Esophagus mucosa (tissue), 1 donor: Measurements from ENCODE around the gene SLC9A1. TPM values are rescaled to one million over a fixed set of nuclear protein-coding genes. Genes with fewer than 3 reads are reported as not detected.
"Not testable (repeated sequence)": the region's sequence is repeated elsewhere in the genome, so short reads cannot be mapped to it uniquely, and the experiment has no call there.

Experiments used
- ATAC-seq: fragments of 200-7000 bp; cut with Tn5 transposase; one replicate; pipeline ENCODE4 v1.9.1; 2020
- total RNA-seq: library from RNA; stranded (reverse); gene quantifications from one replicate; pipeline ENCODE4 v1.2.4, GENCODE V29; 2023
- donor health status: DM: yes; HTN: yes; CAD: no.

The SLC9A1 gene
- total RNA-seq, 1 donor from 2014 or later: 27.3 TPM

DNA sequence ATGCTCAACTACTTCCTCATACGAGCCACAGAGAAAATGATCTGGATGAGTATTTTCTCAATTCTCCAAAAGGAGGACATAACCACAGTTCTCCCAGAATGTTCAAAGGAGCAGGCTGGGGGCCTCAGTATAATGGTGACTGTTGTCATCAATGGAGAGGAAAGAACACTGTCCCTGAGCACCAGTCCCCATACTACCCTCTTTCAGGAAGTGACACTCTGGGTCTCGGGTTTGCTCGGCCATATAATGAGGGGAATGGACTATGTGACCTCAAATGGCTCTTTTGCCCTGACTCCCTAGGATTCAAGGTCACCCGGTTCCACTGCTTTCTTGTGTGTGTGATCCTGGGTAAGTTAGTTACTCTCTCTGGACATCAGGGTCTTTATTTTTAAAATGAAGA lies 22.8 kb downstream of the SLC9A1 start:
- no peak for ATAC-seq

DNA sequence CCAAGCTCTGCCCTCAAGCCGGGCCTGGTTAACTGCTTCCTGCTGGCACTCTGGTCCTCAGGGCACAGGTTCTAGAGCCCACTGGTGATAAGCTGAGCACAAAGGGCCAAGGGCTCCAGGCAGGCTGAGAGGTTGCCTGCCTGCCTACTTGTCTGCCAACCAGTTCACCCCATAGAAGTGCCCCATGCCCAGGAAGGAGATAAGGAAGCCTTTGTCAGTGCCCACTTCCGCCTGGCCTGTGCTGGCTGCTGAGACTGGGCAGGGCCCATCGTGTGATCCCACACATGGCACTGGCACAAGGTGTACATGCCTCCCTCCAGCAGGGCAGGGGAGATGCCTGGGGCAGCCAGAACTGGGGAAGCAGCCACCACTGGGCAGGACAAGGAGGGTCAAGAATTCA lies 24.1 kb downstream of the SLC9A1 start:
- ATAC-seq: peak; percentile 16

DNA sequence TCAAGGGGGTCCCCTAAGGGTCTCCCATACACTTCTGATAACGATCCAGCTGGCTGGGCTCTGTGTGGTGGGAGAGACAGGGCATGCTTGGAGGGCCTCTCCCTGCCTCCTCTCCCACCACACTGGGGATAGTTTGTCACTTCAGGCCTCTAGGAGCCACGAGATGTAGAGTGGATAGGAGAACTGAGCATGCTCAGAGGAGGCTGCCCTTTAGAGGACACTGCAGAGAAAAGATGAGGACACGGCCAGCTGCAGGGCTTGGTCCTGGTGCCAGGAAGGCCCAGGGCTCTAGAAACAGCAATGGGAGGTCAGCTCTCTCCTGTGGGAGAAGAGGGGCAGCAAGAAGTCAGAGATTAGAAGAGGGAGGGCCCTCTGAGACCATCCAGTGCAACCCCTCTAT lies 25.7 kb downstream of the SLC9A1 start:
- ATAC-seq: no peak

DNA sequence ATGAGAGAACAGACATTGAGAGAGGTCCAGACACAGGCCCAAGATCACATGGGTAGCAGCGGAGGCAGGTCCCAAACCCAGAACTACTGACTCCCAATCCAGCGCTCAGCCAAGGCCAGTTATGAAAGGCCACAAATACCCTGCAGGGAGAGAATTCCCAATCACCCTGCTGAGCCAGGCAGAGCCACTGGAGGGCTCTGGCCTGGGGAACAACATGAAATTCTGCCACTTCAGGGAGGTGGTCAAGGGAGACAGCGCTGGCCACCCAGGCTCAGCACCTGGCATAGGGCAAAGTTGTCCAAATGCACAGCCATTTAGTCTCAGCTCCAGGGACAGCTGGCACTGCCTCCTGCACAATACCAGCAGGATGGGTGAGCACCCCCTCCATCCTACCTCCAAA lies 27.5 kb downstream of the SLC9A1 start:
- ATAC-seq: no peak

DNA sequence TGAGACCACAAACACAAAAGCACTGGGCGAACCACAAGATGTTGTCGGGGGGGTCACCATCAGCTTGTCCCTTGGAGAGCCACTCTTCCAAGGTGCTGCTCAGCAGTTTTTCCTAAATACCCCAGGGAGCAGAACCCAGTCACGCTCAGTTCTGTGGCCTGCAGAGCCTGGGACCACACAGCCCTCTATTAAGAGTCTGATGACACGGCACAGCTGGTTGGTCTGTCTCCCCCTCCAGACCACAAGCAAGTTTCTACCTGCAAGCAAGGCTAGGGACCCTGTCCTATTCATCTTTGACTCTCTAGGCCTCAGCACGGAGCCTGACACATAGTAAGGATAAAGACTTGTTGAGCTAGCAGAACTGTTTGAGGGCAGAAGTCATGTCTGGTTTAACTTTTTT lies 28.5 kb downstream of the SLC9A1 start:
- no peak for ATAC-seq

DNA sequence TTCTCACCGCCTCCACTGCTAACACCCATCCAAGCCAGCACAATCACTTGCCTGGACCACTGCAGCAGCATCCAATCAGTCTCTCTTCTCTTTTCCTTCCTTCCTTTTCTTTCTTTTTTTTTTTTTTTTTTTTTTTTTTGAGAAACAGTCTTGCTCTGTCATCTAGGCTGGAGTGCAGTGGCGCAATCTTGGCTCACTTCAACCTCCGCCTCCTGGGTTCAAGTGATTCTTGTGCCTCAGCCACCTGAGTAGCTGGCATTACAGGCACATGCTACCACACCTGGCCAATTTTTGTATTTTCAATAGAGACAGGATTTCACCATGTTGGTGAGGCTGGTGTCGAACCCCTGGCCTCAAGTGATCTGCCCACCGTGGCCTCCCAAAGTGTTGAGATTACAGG lies 29.8 kb downstream of the SLC9A1 start:
- ATAC-seq: not testable (repeated sequence)

DNA sequence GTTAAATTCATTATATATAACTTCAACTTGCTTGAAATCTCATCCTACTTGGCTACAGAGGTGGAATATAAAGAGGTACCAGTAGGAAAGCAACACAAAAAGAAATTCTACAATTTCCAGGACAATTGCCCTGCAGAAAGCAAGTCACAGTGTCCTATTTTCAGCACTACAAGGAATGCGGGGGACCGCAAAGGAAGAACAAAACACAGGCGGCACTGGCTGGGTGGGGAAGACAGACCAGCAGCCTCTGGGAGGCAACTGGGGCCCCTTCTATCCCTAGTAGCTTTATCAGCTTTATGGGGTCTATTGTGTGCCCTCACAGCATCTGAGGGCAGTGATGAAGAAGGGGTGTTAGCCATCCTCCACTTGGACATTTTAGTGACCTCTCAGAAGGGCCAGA lies 30.5 kb downstream of the SLC9A1 start:
- ATAC-seq: no peak

DNA sequence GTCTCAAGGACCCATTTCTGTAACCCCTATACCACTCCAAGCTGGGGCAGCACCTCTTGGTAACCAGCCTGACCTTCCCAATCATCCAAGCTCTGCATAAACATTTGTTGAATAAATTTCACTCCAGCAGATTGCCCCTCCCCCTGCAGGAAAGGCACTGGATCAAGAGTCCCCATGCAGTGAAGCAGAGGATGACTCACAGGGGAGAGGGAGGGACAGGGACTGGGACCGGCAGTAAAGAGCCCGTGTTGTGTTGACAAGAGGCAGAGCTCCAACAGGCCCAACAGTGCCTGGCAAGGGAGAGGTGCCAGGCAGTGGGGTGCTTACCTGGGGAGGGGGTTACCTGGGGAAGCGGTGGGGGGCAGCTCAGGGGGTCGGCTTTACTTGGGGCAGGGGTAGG lies 32.3 kb downstream of the SLC9A1 start:
- ATAC-seq: peak; percentile 89

DNA sequence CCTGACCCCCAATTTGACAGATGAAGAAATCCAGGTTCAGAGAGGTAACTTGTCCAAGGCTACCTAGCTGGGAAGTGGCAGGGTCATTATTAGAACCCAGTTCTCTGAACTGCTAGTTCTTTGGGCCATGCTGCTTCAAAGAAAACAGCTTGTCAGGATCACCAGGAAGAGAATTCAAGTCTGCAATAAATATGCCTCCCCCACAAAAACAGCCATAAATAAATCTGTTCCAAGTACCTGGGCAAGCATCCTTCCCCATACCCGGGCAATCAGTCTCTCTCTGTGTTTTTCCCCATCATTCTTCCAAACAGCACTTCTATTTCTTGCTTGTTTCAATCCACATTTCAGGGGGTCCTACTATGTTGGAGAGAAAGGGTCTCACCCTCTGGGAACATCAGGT lies 34.1 kb downstream of the SLC9A1 start:
- no peak for ATAC-seq

DNA sequence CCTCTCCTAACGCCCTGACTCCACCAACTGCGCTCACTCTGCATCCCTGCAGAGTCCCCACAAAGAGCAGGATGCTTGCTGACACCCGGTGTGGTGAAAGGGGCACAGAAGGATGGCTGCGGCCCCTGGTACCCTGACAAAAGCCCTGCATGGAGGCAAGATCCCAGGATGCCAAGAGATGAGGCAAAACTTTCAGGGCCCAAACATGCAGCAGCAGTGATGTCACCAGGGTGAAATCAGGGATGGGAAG lies 36.6 kb downstream of the SLC9A1 start:
- no peak for ATAC-seq

DNA sequence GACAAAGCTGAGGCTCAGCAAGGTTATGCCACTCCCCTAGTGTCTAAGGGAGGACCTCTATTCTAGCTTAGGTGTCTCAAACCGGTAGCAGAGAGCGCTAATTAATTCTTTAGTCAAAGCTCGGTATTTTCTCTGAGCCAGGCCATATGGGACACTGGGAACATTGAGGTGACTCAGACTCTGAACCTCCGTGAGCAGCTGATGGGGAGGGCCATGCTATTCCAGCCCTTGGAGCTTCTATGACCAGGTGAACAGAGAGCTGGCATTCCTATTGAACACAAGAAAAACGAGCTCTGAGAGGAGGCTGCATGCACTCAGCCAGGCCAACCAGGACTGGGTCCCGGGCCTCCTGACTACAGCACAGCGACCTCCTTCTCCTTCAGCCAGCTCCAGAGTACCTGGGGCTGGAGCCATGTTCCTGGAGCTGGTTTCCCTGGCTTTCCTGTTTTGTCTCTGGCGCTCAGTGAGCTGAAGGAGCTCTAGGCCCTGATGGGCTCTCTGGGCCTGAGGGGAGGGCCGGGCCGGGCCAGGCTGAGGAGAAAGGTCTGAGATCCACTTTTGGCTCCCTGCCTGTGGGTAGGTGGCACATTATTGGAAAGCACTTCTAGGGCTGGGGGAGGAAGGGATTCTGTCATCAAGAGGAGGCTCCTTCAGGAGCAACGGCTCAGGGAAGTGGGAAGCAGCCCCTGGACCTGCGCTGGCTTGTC lies 37.0 kb downstream of the SLC9A1 start:
- ATAC-seq: peak; percentile 65

DNA sequence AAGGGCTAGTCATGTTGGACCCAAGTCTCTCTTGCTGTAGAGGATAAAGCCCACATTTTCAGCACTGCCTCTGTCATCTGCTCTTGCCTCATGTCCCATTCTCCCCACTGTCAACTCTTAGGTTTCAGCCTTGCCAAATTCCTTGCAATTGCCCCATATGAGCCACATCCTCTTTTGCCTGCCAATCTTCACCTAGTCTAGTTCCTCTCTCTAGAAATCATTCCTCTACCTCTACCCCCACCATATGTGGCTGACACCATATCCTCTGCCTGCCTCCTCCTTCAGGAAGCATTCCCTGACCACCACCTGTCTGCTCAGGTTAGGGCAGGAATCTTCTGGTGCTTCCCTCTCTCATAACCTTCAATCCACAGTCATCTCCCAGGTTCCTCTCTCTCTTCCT lies 38.2 kb downstream of the SLC9A1 start:
- no peak for ATAC-seq

DNA sequence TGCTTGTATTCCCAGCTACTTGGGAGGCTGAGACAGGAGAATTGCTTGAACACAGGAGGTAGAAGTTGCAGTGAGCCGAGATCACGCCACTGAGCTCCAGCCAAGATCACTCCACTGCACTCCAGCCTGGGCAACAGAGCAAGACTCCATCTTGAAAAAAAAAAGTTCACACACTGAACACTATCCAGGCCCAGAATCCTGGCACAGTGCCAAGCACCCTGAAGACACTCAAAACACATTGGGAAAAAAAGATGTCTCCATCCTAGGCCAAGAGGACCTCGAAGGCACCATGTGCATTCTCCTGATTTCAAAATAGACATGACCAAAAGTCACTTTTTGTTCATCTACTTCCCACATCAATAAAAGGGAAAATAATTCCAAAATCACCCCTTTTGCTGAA lies 38.7 kb downstream of the SLC9A1 start:
- no peak for ATAC-seq

DNA sequence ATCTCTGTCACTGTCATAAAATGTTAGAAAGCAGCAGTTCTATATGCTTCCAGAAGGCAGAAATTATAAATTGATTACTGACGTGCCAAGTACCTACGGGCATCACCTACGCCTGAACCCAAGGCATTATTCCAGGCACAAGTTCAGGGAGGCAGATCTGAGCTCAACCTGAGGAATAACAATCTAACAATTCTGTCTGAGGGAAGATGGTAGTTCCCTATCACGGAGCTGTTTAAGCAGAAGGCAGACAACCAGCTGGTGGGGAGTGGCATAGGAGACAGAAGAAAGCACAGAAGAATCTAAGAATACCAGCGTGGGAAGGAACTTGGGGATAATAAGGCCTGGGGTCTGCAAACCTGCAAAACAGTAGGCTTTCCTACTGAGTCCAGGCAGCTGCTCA lies 40.4 kb downstream of the SLC9A1 start:
- no peak for ATAC-seq

DNA sequence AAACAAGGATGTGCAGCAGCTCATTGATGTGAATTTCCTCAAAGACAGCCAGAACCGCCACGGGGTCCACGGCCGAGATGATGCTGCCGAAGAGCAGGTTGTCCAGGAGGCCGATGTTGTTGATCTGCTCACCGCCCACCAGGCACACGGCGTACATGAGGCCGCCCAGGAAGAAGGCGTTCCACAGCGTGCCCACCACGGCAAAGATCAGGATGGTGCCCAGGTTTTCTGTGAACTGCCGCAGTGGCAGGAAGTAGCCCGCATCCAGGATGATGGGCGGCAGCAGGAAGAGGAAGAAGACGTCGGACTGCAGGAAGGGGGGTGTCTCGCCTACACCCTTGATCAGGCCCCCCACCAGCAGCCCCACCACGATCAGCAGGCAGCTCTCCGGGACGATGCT lies 41.1 kb downstream of the SLC9A1 start:
- no peak for ATAC-seq

DNA sequence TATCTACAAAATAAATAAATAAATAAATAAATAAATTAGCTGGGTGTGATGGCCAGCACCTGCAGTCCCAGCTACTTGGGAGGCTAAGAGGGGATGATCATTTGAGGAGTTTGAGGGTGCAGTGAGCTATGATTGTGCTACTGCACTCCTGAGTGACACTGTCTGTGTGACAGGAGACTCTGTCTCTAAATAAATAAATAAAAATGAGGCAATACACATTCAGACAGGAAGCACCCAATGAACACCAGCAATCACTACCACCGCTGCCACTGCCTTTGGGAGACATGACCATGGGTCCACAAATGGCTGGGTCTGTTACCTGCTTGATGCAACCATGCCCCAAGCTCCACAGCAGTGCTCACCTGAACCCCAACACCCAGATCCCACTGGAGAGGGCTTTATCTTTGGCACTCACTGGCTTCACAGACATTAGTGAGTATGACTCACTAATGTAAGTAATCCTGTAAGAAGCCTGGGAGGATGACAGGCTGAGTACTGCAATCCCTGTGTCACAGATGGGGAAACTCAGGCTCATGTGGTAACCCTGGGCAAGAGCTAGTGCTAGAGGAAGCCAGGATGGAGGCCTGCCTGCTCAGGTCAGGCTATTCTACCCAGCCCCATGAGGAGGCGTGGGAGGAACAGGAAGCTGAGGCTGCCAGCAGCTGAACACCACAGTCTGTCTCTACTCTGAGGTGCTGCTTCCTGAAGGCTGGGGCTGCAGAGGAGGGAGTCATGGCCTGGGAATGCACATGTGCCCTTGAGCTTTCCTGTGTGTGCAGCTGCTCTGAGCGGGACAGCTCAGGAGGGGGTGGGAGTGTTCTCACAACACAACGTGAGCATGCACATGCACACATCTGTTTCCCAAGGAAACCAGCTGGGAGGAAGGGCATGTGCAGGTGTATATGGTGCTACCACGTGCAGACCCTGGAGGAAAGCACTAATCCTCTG lies 43.0 kb downstream of the SLC9A1 start:
- peak; percentile 96 for ATAC-seq

DNA sequence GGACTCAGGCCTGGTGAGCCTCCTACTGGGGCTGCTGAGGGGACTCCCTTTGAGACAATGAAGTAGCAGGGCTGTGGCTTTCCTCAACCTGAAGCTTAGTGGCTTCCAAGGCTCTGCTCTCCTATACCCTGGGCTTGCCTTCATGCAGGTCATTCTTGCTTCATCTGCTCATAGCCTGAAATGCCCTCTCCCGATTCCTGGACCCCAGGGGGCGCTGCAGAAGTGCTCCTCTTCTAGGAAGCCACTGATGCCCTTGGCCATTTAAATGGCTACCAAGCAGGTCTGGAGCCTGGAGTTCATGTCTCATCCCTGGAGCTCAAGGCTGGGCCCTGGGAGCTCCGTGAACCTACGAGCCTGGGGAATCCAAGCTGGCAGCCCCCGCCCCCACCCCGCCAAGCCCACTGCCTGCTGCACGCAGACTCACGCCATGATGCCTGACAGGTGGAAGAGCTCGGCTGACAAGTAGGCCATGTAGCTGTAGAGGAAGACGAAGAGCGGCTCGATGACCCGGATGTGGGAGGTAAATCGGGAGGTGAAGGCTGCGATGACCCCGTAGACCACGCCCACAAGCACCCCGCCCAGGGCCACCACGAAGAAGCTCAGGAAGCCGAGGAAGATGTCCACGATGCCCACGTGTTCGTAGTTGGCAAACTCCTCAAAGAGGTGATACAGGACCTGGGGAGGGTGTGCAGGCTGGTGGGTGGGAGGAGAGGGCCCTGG lies 45.7 kb downstream of the SLC9A1 start:
- ATAC-seq: no peak

DNA sequence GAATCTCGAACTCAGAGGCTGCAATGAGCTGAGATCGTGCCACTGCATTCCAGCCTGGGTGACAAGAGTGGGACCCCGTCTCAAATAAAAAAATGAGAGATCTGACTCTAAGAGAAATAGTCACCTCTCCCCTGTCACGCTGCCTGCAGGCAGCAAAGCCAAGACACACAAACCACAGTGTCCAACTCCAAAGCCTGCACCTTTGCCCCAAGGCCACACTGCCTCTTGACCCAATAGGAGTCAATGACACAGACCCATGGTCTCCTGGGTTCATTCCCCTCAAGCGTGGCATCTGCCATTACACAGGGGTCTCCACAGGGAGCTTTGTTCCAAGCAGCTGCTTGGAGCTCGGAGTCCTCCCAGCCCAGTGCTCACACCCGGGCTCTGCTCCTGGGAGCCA lies 46.3 kb downstream of the SLC9A1 start:
- ATAC-seq: no peak

DNA sequence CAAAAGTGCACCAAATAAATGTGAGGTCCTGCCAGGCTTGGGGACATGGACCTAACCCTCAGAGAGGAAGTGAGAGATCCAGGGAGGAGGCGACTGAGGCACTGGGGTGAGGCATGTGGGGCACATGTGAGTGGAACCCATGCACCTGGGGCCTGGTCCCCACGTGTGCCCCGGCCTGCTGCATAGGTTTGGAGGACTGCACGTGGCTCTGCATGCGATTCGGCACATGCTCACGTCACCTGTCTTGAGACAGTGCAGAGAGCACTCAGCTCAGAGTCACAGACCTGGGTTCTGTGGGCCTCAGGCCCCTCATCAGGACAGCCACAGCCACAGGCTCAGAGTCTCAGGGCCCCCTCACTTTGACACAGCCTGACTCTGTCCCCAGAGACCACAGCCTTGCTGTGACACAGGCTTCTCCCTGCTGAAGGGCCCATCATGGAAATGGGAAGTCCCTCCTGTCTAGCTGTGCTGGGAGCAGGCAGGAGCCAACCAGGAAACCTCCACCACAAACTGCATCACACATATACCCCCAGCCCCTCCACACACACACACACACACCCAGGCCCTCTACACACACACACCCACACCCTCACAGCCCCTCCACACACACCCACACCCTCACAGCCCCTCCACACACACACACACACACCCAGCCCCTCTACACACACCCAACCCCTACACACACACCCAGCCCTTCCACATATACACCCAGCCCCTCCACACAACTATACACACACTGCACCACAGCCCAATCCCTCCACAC lies 48.2 kb downstream of the SLC9A1 start:
- ATAC-seq: no peak

DNA sequence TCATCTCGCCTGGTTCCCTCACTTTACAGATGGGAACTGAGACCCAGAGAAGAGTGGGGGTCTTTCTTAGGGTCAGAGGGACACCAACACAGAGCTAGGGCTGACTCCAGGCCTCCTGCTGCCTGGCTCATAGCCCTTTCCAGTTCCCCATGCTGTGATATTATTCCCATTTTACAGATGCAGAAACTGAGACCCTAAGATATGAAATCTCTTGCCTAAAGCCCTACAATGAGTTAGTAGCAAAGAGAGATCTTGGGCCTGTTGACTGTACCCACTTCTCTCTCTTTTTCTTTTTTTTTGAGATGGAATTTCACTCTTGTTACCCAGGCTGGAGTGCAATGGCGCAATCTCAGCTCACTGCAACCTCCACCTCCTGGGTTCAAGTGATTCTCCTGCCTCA lies 49.9 kb downstream of the SLC9A1 start:
- no peak for ATAC-seq

DNA sequence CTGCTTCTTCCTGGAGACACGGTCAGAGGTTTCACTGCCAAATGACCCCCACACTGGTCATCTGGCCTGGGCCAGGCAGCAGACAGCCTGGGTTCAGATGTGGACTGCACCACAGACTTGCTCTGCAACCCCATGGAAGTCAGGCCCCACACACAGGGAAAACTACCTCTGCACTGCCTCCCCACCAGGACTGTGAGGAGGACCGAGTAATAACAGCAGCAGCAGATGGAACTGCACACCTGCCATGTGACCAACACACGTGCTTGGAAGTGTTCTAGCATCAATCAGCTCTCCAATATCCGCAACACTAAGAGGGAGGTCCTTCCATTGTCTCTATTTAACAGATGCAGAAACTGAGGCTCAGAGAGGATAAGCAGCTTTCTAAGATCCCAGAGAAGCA lies 51.4 kb downstream of the SLC9A1 start:
- no peak for ATAC-seq

DNA sequence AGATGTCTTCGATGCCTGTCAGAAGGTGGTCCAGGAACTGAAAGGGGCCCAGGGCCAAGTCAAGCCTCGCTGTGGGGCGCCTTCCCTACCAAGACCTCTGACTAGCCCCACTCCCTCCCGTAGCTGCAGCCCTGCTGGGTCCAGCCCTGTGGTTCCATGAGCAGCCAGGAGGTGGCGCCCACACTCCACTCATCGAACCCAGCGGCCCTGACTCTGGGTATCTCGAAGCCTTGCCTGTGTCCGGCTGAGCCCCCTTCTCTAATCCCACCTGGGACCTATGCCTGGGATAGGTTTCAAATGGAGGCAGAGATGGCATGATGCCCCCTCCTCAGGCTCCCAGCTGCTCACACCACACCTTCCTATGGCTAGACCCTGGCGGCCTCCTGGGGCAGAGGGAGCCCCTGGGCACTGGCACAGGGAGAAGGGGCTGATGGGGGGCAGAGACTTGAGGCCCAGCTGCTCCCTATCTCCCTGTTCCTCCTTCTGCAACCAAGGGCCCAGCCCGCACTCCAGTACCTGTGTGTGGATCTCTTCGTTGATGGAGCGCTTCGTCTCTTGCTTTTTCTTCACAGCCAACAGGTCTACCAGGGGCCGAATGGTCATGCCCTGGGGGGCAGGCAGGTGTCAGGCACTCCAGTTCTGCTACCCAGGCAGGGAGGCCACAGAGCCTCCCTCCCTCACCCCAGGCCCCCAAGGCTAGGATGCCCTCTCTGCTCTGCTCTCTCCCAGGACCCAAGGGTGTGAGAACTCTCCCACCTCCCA lies 52.0 kb downstream of the SLC9A1 start:
- peak; percentile 54 for ATAC-seq
